AG08396 (cell line): Measurements from ENCODE around the gene HOMER2.
"Not testable (repeated sequence)": the region's sequence is repeated elsewhere in the genome, so short reads cannot be mapped to it uniquely, and the experiment has no call there.

Experiments used
- DNase-seq: peaks from one replicate; pipeline ENCODE4 v3.0.0; 2012; ENCODE audit warnings: low spot score, mixed read lengths

The HOMER2 gene

GRCh38 chr15:82831894-82832600 lies 120.5 kb downstream of the HOMER2 start:
- no peak for DNase-seq

DNA sequence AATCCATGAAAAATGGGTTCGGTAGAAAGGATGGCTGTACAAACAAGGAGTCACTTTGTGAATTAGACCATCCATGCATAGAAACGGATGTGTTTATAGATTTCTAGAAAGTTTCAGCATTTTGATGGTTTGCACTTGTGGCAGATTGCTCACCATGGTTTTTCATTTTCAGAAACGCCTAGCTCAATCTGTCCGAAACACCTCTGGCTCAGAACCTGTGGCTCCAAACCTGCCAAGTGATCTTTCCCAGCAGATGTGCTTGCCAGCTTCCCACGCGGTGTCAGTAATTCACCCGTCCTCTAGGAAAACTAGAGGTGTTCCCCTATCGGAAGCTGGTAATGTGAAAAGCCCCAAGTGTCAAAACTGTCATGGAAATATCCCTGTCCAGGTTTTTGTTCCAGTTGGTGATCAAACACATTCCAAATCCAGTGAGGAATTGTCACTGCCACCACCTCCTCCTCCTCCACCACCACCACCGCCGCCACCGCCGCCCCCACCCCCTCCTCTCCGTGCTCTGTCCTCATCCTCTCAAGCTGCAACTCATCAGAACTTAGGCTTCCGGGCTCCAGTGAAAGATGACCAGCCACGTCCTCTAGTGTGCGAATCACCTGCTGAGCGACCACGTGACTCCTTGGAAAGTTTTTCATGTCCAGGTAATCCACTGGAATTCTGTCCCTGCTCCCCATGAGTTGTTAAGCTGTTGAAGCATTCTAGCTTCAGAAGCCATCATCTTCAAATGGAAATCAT lies 121.9 kb downstream of the HOMER2 start:
- DNase-seq: no peak

DNA sequence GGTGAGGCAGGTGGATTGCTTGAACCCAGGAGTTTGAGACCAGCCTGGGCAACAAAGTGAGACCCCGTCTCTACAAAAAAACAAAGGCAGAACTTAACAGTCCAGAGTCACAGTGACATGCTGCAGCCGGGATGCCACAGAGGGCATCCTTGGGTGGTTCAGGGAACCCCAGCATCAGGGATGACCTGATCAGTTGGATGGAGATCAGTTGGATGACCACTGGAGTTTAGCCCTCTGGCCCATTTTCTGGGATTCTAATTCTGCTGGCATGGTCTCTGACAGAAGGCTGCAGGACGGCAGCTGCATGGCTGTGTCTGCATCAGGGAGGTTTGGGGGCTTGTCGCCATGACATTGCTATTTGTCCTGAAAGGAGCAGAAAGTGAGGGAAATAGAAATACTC lies 123.3 kb downstream of the HOMER2 start:
- DNase-seq: no peak

GRCh38 chr15:82828075-82828474 lies 124.4 kb downstream of the HOMER2 start:
- no peak for DNase-seq

DNA sequence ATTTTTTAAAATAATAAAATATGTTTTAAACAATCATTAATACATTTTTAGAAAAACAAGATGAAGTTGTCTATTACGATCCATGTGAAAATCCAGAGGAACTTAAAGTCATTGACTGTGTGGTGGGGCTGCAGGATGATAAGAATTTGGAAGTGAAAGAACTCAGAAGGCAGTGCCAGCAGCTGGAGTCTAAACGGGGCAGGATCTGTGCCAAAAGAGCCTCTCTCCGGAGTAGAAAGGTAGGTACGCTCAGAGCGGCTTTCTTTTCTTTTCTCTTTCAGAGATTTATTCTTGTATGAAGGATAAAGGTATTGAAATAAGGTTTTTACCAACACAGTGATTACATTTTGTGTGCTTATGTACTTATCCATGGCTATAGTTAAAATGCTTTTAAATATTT lies 129.5 kb downstream of the HOMER2 start:
- DNase-seq: no peak

DNA sequence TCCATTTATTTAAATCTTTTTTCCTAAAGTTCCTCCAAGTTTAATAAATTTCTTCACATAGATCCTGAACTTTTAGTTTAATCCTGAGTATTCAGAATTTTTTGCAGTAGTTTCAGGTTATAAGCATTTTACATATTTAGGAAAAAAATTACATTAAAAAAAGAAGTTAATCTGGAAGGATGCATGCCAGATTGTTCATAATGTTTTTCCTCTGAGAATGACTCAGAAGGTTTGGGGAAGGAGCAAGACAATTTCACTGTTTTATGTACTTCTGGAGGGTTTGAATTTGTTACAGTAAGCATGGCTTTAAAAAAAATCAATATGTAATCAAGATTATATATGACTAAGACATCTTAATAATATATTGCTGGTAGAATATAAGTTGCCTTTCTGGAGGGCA lies 130.7 kb downstream of the HOMER2 start:
- DNase-seq: not testable (repeated sequence)

DNA sequence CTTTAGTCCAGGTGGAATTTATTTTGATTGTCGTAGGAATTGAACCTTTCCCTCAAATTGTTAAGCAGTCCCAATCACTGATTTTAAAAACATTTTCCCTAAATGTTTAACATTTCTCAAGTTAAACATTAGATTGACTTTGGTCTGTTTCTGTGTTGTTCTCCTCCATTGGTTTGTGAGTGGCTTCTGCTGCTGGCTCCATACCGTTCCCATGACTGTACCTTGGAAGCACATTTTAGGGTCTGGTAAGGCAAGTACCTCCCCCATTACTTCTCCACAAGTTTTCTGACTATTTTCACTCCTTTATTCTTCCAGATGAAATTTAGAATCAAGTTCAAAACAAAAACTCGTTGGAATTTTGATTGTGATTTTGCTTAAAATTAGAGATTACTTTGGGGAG lies 131.1 kb downstream of the HOMER2 start:
- not testable (repeated sequence) for DNase-seq

- DNase-seq: no peak
Observed at GRCh38 chr15:82820128-82820527, 132.4 kb downstream of the HOMER2 start.

GRCh38 chr15:82812994-82813393 lies 139.5 kb downstream of the HOMER2 start:
- DNase-seq: no peak

GRCh38 chr15:82810890-82811426 lies 141.6 kb downstream of the HOMER2 start:
- no peak for DNase-seq

DNA sequence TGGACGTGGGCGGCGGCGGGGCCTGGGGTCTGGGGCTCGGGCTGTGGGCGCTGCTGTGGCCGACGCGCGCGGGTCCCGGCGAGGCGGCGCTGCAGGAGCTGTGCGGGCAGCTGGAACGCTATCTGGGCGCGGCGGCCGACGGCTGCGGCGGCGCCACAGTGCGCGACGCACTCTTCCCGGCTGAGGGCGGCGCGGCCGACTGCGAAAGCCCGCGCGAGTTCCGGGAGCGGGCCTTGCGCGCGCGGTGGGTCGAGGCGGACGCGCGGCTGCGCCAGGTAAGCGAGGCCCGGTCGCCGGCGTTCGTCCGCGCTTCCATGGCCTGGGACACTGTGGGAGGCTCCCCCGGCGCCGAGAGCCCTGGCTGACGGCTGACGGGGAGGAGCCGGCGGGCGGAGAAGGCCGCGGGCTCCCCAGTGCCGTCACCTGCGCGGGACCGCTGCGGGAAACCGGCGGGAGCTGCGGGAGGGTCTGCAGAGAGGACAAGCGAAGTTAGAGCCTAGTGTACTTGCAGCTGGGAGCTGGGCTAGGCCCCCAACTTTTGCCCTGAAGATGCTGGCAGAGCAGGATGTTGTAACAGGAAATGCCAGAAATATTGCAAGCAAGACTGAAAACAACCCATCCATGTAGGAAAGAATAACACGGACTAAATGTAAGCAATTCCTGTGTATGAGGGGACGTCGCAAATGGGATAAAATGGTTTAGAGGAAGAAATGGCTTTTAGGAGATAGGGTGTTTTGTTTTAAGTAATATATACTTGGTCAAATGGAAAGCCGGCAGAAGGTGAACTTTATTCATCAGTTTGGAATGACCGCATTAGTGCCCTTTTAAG lies 142.2 kb downstream of the HOMER2 start:
- DNase-seq: peak; percentile 47

DNA sequence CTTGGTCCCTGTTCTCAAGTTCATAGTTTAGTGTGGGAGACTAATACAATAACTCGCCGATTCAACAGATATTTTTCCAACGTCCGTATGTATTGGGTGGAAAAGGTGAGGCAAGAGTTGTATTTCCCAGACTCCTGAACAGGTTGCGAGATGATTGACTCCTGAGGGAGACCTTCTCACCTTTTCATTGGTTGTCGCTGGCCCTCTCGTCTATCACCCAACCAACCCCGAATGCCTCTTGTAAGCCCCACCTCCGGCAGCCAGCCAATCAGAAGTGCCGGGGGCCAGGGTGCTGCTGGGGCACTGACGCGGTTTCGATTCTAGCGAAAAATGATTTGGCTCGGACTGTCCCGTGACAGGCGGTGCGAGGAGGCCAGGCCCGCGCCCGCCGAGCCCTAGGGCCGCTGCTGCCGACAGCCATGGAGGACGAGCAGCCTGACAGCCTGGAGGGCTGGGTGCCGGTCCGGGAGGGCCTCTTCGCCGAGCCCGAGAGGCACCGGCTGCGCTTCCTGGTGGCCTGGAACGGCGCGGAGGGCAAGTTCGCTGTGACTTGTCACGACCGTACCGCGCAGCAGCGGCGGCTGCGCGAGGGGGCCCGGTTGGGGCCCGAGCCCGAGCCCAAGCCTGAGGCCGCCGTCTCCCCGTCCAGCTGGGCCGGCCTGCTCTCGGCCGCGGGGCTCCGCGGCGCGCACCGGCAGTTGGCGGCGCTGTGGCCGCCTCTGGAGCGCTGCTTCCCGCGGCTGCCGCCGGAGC lies 143.0 kb downstream of the HOMER2 start, which contains the start of gene WHAMM:
WHAMM (plus strand) TSS at position 321 of the 753 bp plus-strand sequence; CDS start at position 420, 99 bp downstream.
- DNase-seq: peak; percentile 98

GRCh38 chr15:82808634-82809041 lies 143.9 kb downstream of the HOMER2 start:
- no peak for DNase-seq

DNA sequence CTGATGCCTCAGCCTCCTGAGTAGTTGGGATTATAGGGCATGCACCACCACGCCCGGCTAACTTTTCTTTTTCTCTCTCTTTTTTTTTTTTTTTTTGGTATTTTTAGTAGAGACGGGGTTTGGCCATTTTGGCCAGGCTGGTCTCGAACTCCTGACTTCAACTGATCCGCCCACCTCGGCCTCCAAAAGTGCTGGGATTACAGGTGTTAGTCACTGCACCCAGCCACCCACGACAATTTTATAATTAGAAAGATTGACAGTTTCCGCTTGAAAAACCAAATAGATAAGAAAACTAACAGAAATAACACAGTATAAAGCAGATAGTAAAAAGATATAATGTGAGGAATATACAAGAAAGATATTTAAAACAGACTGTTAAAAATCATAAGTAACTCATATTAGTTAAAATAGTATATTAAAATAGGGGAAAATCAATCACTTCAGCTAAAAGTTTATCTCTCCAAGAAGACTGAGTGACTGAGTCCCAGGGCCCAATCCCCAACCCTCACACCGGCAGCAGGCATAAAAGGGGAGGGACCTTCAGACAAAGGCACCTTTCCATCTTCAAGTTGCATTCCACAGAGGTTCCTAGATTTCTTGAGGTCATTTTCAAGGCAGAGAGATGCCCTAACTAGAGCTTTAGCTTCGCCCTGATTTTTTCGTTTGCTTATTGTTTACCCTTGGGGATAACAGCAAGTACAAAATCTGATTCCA lies 144.4 kb downstream of the HOMER2 start:
- no peak for DNase-seq

- no peak for DNase-seq
Observed at GRCh38 chr15:82805994-82806406, 146.5 kb downstream of the HOMER2 start, which contains the start of gene FSD2. FSD2 (minus strand) TSS chr15:82806069; CDS start chr15:82787390, 18,679 bp downstream.

GRCh38 chr15:82804575-82804949 lies 148.0 kb downstream of the HOMER2 start:
- DNase-seq: no peak

DNA sequence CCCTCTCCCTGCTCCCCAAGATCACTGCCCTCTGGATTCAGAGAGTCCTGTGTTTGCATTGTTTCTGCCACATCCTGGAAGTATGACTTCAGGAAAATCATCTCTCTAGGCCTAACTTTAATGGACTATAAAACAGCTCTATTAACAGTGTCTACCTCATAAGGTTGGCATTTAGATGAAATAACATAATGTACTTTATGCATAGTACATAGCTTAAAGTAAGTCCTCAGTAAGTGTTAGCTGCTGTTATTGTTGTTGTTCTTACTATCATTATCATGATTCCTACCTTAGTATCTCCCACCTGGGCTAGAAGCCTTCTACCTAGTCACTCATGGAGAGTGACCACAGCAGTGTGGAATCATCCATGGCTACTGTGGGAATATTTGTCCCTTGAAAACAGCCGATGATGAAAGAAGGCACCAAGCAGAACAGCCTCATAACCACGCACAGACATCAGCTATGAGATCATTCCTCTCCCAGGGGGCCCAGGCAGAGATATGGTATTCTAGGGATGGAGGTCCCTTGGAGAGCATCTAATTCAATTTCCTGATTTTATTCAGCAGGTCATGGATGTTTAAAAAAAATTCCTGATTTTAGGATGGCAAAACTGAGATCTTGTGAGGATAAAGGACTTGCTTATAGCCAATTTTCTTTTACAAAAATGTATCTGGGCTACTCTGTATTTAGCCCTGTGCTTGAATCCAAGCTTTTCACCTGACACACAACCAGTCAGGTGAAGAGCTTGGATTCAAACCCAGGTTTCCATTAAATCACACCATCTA lies 148.5 kb downstream of the HOMER2 start:
- no peak for DNase-seq

DNA sequence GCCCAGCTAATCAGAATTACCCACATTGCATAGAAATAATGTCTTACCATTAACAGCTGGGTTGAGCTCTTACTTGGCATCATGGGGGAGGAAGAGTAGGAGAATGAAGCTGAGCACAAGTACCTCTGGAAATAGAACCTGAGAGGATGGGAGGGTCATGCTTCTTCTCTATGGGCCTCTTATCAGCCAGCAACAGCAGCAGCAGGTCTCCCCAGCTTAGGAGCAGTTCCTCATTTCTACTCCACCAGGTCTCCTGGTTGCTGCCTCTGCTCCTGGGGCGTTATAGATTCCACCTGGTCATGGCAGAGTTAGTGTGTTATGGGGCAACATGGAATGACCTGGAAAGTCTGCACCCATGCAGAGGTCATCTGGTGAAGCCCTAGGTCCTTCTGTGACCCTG lies 150.0 kb downstream of the HOMER2 start:
- no peak for DNase-seq

GRCh38 chr15:82799183-82799841 lies 153.2 kb downstream of the HOMER2 start:
- DNase-seq: no peak
